Spleen (tissue), 7 donors: ENCODE measurements around the gene FBXL13.

ENCODE experiments used
- POLR2A ChIP-seq, 3 donors: fragments of 450-650 bp; IDR thresholded peaks; one replicate each; pipeline ENCODE4 v1.5.1; 2017; ENCODE audit warnings: antibody characterized with exemption in 3 of 3, mild to moderate bottlenecking in 1 of 3
- POLR2AphosphoS5 ChIP-seq, 3 donors: sonication (generic); formaldehyde crosslinking; IDR thresholded peaks; one replicate each; pipeline ENCODE4 v1.5.1; 2017; ENCODE audit warnings: antibody characterized with exemption in 3 of 3
- TF ChIP-seq, protein P1 (sequence below), 11 experiments: fragments of 200-600 bp in 7 of 11; fragments of 450-650 bp in 4 of 11; sonication (generic) in 4 of 11; IDR thresholded peaks in 8 of 11; conservative IDR thresholded peaks in 3 of 11; 1 replicate in 7 of 11; 2 replicates in 4 of 11; pipeline versions ENCODE4 v1.4.0 to v1.8.0; 2016 to 2021; ENCODE audit warnings: antibody characterized with exemption in 11 of 11, inconsistent platforms in 4 of 11, mild to moderate bottlenecking in 1 of 11
- donor health status: DM: no; HTN: no; CAD: no; lungs with moderate emphysema.
- donor health status: DM: no; HTN: no; CAD: no.
- donor health status: DM: no; HTN: no; CAD: no.

DNA sequence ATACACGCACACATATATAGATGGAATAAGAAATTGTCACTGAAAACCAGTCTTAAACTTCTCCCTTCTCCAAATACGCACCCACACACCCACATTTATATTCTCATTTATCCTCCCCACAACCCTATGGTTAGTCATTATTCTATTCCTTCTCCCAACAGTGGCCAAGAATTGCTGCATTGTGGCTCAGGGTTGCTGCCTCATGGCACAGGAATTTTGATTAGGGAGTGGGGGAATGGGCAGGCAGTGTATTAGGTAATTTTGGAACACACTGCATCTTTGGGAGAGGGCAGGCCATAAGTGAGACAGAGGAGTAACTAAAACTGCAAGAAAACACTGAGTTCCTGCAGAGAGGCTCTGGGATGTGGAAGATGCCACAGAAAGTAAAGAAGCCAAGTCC, 38.6 kb upstream of the FBXL13 start:
- no peak for TF ChIP-seq POLR2A (IDR thresholded peaks at IDR 0.05)
- TF ChIP-seq, protein P1, sequence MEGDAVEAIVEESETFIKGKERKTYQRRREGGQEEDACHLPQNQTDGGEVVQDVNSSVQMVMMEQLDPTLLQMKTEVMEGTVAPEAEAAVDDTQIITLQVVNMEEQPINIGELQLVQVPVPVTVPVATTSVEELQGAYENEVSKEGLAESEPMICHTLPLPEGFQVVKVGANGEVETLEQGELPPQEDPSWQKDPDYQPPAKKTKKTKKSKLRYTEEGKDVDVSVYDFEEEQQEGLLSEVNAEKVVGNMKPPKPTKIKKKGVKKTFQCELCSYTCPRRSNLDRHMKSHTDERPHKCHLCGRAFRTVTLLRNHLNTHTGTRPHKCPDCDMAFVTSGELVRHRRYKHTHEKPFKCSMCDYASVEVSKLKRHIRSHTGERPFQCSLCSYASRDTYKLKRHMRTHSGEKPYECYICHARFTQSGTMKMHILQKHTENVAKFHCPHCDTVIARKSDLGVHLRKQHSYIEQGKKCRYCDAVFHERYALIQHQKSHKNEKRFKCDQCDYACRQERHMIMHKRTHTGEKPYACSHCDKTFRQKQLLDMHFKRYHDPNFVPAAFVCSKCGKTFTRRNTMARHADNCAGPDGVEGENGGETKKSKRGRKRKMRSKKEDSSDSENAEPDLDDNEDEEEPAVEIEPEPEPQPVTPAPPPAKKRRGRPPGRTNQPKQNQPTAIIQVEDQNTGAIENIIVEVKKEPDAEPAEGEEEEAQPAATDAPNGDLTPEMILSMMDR (IDR thresholded peaks at IDR 0.05 in 8 of 11, conservative IDR thresholded peaks at IDR 0.05 in 3 of 11): no peak
- TF ChIP-seq POLR2AphosphoS5 (IDR thresholded peaks at IDR 0.05): no peak
